K562 (cell line): ENCODE results near the gene APOM. TPM values are rescaled to one million over a fixed set of nuclear protein-coding genes. Genes with fewer than 3 reads are reported as not detected.

Experiments
- BRD9 ChIP-seq: fragments of 450-650 bp; IDR thresholded peaks from 2 replicates; pipeline ENCODE4 v1.6.1; 2018; ENCODE audit warnings: low read depth; ENCODE audit not compliant: partially characterized antibody
- DPF2 ChIP-seq: fragments of 450-650 bp; IDR thresholded peaks from 2 replicates; pipeline ENCODE4 v1.6.1; 2016
- E2F8 ChIP-seq: fragments of 450-650 bp; IDR thresholded peaks from 2 replicates; pipeline ENCODE4 v1.7.1; 2018; ENCODE audit warnings: mild to moderate bottlenecking, low read depth; ENCODE audit not compliant: partially characterized antibody
- EHMT2 ChIP-seq: fragments of 450-650 bp; IDR thresholded peaks from 2 replicates; pipeline ENCODE4 v1.6.1; 2018; ENCODE audit warnings: antibody characterized with exemption
- ELK1 ChIP-seq: sonication (generic); formaldehyde crosslinking; IDR thresholded peaks from 2 replicates; pipeline ENCODE4 v1.8.1; 2022; ENCODE audit warnings: missing genetic modification reagents
- KLF6 ChIP-seq: fragments of 250-450 bp; sonication (Bioruptor Pico); IDR thresholded peaks from 2 replicates; pipeline ENCODE4 v1.4.0; 2020; ENCODE audit warnings: mild to moderate bottlenecking, moderate library complexity, borderline replicate concordance
- MBD1 ChIP-seq: fragments of 250-450 bp; sonication (Bioruptor Pico); IDR thresholded peaks from 2 replicates; pipeline ENCODE4 v1.8.0; 2022; ENCODE audit warnings: inconsistent platforms
- OTX1 ChIP-seq: fragments of 450-650 bp; formaldehyde crosslinking; IDR thresholded peaks from 2 replicates; pipeline ENCODE4 v1.4.0; 2022; ENCODE audit warnings: mild to moderate bottlenecking
- PKNOX1 ChIP-seq: fragments of 450-650 bp; IDR thresholded peaks from 2 replicates; pipeline ENCODE4 v1.6.1; 2016
- PPARD ChIP-seq: fragments of 250-450 bp; sonication (Bioruptor Pico); IDR thresholded peaks from 2 replicates; pipeline ENCODE4 v1.8.0; 2022; ENCODE audit warnings: inconsistent platforms, mild to moderate bottlenecking, moderate library complexity
- PRPF4 ChIP-seq: fragments of 200-400 bp; formaldehyde crosslinking; IDR thresholded peaks from one replicate; pipeline ENCODE4 v1.6.1; 2017; ENCODE audit warnings: low read length, low read depth, mild to moderate bottlenecking; ENCODE audit not compliant: insufficient read depth, poor library complexity, severe bottlenecking
- PURB ChIP-seq: sonication (generic); formaldehyde crosslinking; IDR thresholded peaks from 2 replicates; pipeline ENCODE4 v1.9.0; 2021; ENCODE audit warnings: low read depth, mild to moderate bottlenecking, missing genetic modification reagents
- RUNX1 ChIP-seq: sonication (generic); IDR thresholded peaks from 2 replicates; pipeline ENCODE4 v1.6.1; 2016; ENCODE audit warnings: antibody characterized with exemption, low read depth
- SPI1 ChIP-seq: IDR thresholded peaks from 2 replicates; pipeline ENCODE4 v1.6.1; 2011; ENCODE audit warnings: low read depth, low read length, control low read depth, borderline replicate concordance
- THRB ChIP-seq: fragments of 450-650 bp; formaldehyde crosslinking; conservative IDR thresholded peaks from 2 replicates; pipeline ENCODE4 v1.4.0; 2022; ENCODE audit warnings: mild to moderate bottlenecking, missing genetic modification characterization
- YY1 ChIP-seq, 3 experiments: IDR thresholded peaks; 2 replicates each; pipeline ENCODE4 v1.6.1; 2011; ENCODE audit warnings: low read length in 2 of 3, mild to moderate bottlenecking in 2 of 3, moderate library complexity in 2 of 3, borderline replicate concordance in 1 of 3, control low read depth in 1 of 3, low read depth in 1 of 3; ENCODE audit not compliant: insufficient read depth in 3 of 3, insufficient replicate concordance in 2 of 3, control insufficient read depth in 1 of 3, insufficient read length in 1 of 3; ENCODE audit errors: extremely low read depth in 1 of 3
- ZNF695 ChIP-seq: fragments of 450-650 bp; formaldehyde crosslinking; IDR thresholded peaks from 2 replicates; pipeline ENCODE4 v1.4.0; 2020; ENCODE audit warnings: mild to moderate bottlenecking, moderate library complexity
- ZNF696 ChIP-seq: fragments of 250-450 bp; sonication (Bioruptor Pico); conservative IDR thresholded peaks from 2 replicates; pipeline ENCODE4 v1.4.0; 2020; ENCODE audit warnings: mild to moderate bottlenecking, moderate library complexity
- polyA plus RNA-seq, 8 experiments: library from polyadenylated mRNA; depleted of rRNA in 4 of 8; stranded (reverse) in 5 of 8; unstranded in 3 of 8; fragments of >200 nt; fragmentation: Nextera tagmentation in 2 of 8; fragmentation: Illumina TruSeq in 1 of 8; extraction: Ambion mirVana in 2 of 8; extraction: Trizol in 1 of 8; gene quantifications; 2 replicates each; pipeline versions ENCODE4 v1.2.1 to v1.2.3, GENCODE V29; 2011 to 2014; ENCODE audit warnings: inconsistent platforms in 1 of 8, missing spikeins in 1 of 8
- total RNA-seq, 7 experiments: library from RNA; depleted of rRNA in 6 of 7; stranded (reverse); fragments of >200 nt in 6 of 7; fragmentation: Illumina TruSeq in 2 of 7; extraction: Trizol in 2 of 7; gene quantifications; 2 replicates each; pipeline versions ENCODE4 v1.2.1 to v1.2.3, GENCODE V29; 2011 to 2021; ENCODE audit warnings: low replicate concordance in 1 of 7

The APOM gene
- total and polyA plus RNA-seq, 9 of the 15 experiments (the other 6 are each of a cell fraction or from before 2014, with no cell fraction given): 5.7 to 24.3 (median 10.4) TPM

- TF ChIP-seq ELK1 (CRISPR knock-in tag): no peak
- TF ChIP-seq MBD1 (CRISPR knock-in tag): no peak
- TF ChIP-seq ZNF695 (CRISPR knock-in tag): no peak
- peak; percentile 85 for TF ChIP-seq OTX1 (CRISPR knock-in tag)
- peak; percentile 89 for TF ChIP-seq BRD9
- TF ChIP-seq PRPF4: peak; percentile 70
- peak; percentile 67 for TF ChIP-seq SPI1
- TF ChIP-seq PPARD (CRISPR knock-in tag): peak; percentile 31; the same call in 1 of the 2 replicates
- TF ChIP-seq PKNOX1: peak; percentile 91
- TF ChIP-seq DPF2: peak; percentile 50; the same call in 1 of the 2 replicates
- TF ChIP-seq E2F8: peak; percentile 91
- peak; percentile 74 for TF ChIP-seq THRB (CRISPR knock-in tag)
- peak; percentile 24 to 89 (median 86) for TF ChIP-seq YY1 (IDR thresholded peaks at IDR 0.05; ENCODE audit: borderline replicate concordance in 1 of 3, control insufficient read depth in 1 of 3, extremely low read depth in 1 of 3, insufficient read depth in 3 of 3, insufficient read length in 1 of 3, insufficient replicate concordance in 2 of 3, low read depth in 1 of 3, low read length in 2 of 3)
- no peak; the same call in 1 of the 2 replicates for TF ChIP-seq RUNX1
- TF ChIP-seq PURB (CRISPR knock-in tag): no peak
- TF ChIP-seq KLF6: peak; percentile 18; the same call in 1 of the 2 replicates
- 0 out of 2 replicates have a peak, but pooled peaks have one; percentile 1 for TF ChIP-seq ZNF696 (CRISPR knock-in tag)
- no peak for TF ChIP-seq EHMT2
Measured at GRCh38 chr6:31665501-31666336, 10.0 kb downstream of the APOM start, which contains the start of gene CSNK2B (continued).
